ENCODE measurements around the gene TLR10.

Gene TLR10

GRCh38 chr4:38730830-38731646 lies 51.8 kb downstream of the TLR10 start:
- Histone ChIP-seq H3K9me3 (ENCODE audit: insufficient read depth, low read depth, low read length) (peaks cover 15% of the 10 kb centered on the region), H3K23ac (ENCODE audit: low read length) (no peak overlapping the region), H2AFZ (ENCODE audit: insufficient read depth, low read length, poor library complexity) (no peak overlapping the region), H3K14ac (ENCODE audit: low read length) (no peak overlapping the region), H3K79me2 (ENCODE audit: control insufficient read depth, insufficient read depth, low read length, poor library complexity) (no peaks in the 10 kb centered on the region), H3K18ac (ENCODE audit: low read length) (no peak overlapping the region), H3K36me3 (ENCODE audit: control insufficient read depth in 1 of 2, insufficient read depth in 2 of 2, low read length in 2 of 2) (no peaks in the 10 kb centered on the region), H3K4me2 (ENCODE audit: low read length) (no peak overlapping the region), H2BK120ac (ENCODE audit: insufficient read depth, low read length, poor library complexity) (no peak overlapping the region), H3K79me1 (ENCODE audit: low read length) (no peaks in the 10 kb centered on the region), H4K12ac (ENCODE audit: low read depth, low read length) (no peak overlapping the region), H3K4me3 (ENCODE audit: low read depth, low read length) (no peak overlapping the region), H2BK12ac (ENCODE audit: low read length) (no peak overlapping the region), H4K8ac (ENCODE audit: low read depth, low read length) (no peak overlapping the region), H3K4me1 (ENCODE audit: control insufficient read depth in 1 of 2, insufficient read depth in 2 of 2, low read length in 2 of 2) (no peaks in the 10 kb centered on the region), H2BK5ac (ENCODE audit: low read depth, low read length, poor library complexity) (no peak overlapping the region), H3K9ac (ENCODE audit: low read length) (no peak overlapping the region), H3K27me3 (ENCODE audit: insufficient read depth, low read length) (no peaks in the 10 kb centered on the region), H3K4ac (ENCODE audit: low read depth, low read length) (no peak overlapping the region), H2AK5ac (ENCODE audit: low read length) (no peak overlapping the region), H4K91ac (ENCODE audit: low read depth, low read length) (no peak overlapping the region), H3K27ac (ENCODE audit: low read depth, low read length) (no peak overlapping the region)
- DNase-seq: peak; percentile 54 to 82
- WGBS (ENCODE audit: extremely low coverage, insufficient coverage, insufficient read length): no CpG with 5 or more reads among the region's 23 CpGs

DNA sequence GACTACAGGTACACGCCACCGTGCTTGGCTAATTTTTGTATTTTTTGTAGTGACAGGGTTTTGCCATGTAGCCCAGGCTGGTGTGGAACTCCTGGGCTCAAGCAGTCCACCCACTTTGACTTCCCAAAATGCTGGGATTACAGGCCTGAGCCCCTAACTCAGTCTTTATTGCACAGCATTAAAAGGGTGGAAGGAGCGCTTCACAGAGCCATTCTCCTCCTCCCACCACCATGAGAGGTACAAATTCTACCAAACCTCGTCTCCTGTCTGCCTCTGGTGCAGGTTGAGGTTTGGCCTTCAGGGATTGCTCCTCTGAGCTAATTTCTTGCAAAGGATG lies 52.3 kb downstream of the TLR10 start:
- peaks cover 15% of the 10 kb centered on the region for H3K9me3 ChIP-seq (ENCODE audit: insufficient read depth, low read depth, low read length)
- WGBS (ENCODE audit: extremely low coverage, insufficient coverage, insufficient read length): no CpG with 5 or more reads among the region's 4 CpGs
- no peak overlapping the region for H3K14ac ChIP-seq (ENCODE audit: low read length)
- no peak overlapping the region for H3K18ac ChIP-seq (ENCODE audit: low read length)
- H3K4ac ChIP-seq (ENCODE audit: low read depth, low read length): no peak overlapping the region
- H3K27me3 ChIP-seq (ENCODE audit: insufficient read depth, low read length): no peaks in the 10 kb centered on the region
- H3K79me2 ChIP-seq (ENCODE audit: control insufficient read depth, insufficient read depth, low read length, poor library complexity): no peaks in the 10 kb centered on the region
- no peak overlapping the region for H3K27ac ChIP-seq (ENCODE audit: low read depth, low read length)
- H2BK5ac ChIP-seq (ENCODE audit: low read depth, low read length, poor library complexity): no peak overlapping the region
- no peak overlapping the region for H2AFZ ChIP-seq (ENCODE audit: insufficient read depth, low read length, poor library complexity)
- H4K8ac ChIP-seq (ENCODE audit: low read depth, low read length): no peak overlapping the region
- no peak overlapping the region for H3K4me3 ChIP-seq (ENCODE audit: low read depth, low read length)
- H3K9ac ChIP-seq (ENCODE audit: low read length): no peak overlapping the region
- H3K4me2 ChIP-seq (ENCODE audit: low read length): no peak overlapping the region
- H4K12ac ChIP-seq (ENCODE audit: low read depth, low read length): no peak overlapping the region
- no peak overlapping the region for H2BK12ac ChIP-seq (ENCODE audit: low read length)
- no peaks in the 10 kb centered on the region for H3K36me3 ChIP-seq (ENCODE audit: control insufficient read depth in 1 of 2, insufficient read depth in 2 of 2, low read length in 2 of 2)
- H3K4me1 ChIP-seq (ENCODE audit: control insufficient read depth in 1 of 2, insufficient read depth in 2 of 2, low read length in 2 of 2): no peaks in the 10 kb centered on the region
- H3K23ac ChIP-seq (ENCODE audit: low read length): no peak overlapping the region
- H3K79me1 ChIP-seq (ENCODE audit: low read length): no peaks in the 10 kb centered on the region
- no peak overlapping the region for H2BK120ac ChIP-seq (ENCODE audit: insufficient read depth, low read length, poor library complexity)
- no peak for DNase-seq
- H2AK5ac ChIP-seq (ENCODE audit: low read length): no peak overlapping the region
- H4K91ac ChIP-seq (ENCODE audit: low read depth, low read length): no peak overlapping the region

GRCh38 chr4:38728631-38729141 lies 54.1 kb downstream of the TLR10 start:
- Histone ChIP-seq H4K12ac (ENCODE audit: low read depth, low read length) (no peak overlapping the region), H3K9ac (ENCODE audit: low read length) (no peak overlapping the region), H3K9me3 (ENCODE audit: insufficient read depth, low read depth, low read length) (peaks cover 10% of the 10 kb centered on the region), H2BK120ac (ENCODE audit: insufficient read depth, low read length, poor library complexity) (no peak overlapping the region), H3K36me3 (ENCODE audit: control insufficient read depth in 1 of 2, insufficient read depth in 2 of 2, low read length in 2 of 2) (no peaks in the 10 kb centered on the region), H2AFZ (ENCODE audit: insufficient read depth, low read length, poor library complexity) (no peak overlapping the region), H3K4ac (ENCODE audit: low read depth, low read length) (no peak overlapping the region), H3K4me2 (ENCODE audit: low read length) (no peak overlapping the region), H3K79me2 (ENCODE audit: control insufficient read depth, insufficient read depth, low read length, poor library complexity) (no peaks in the 10 kb centered on the region), H3K4me1 (ENCODE audit: control insufficient read depth in 1 of 2, insufficient read depth in 2 of 2, low read length in 2 of 2) (peaks cover 5 to 7% of the 10 kb centered on the region in 2 experiments), H3K27me3 (ENCODE audit: insufficient read depth, low read length) (no peaks in the 10 kb centered on the region), H2BK12ac (ENCODE audit: low read length) (no peak overlapping the region), H3K18ac (ENCODE audit: low read length) (no peak overlapping the region), H3K79me1 (ENCODE audit: low read length) (peaks cover 2% of the 10 kb centered on the region), H2AK5ac (ENCODE audit: low read length) (no peak overlapping the region), H4K8ac (ENCODE audit: low read depth, low read length) (no peak overlapping the region), H3K4me3 (ENCODE audit: low read depth, low read length) (no peak overlapping the region), H3K14ac (ENCODE audit: low read length) (no peak overlapping the region), H4K91ac (ENCODE audit: low read depth, low read length) (no peak overlapping the region), H3K23ac (ENCODE audit: low read length) (no peak overlapping the region), H3K27ac (ENCODE audit: low read depth, low read length) (no peak overlapping the region), H2BK5ac (ENCODE audit: low read depth, low read length, poor library complexity) (no peak overlapping the region)
- WGBS (ENCODE audit: extremely low coverage, insufficient coverage, insufficient read length): no CpG with 5 or more reads among the region's 4 CpGs
- no peak for DNase-seq

DNA sequence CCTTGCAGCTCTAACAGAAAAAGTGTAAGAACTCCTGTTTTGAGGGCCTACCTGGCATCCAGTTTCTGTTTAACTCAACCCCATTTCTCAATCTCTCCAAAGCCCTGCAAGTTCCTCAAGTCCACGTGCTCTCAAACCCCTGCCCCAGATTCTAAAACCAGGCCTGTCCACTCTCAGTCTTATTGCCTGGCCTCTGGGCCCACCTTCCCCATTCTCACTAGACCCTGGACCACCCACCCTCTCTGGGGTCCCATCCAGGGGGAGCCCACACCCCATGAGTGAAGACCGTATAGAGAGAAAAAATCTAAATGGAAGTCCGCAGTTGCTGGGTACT lies 58.3 kb downstream of the TLR10 start:
- no peak overlapping the region for H2BK5ac ChIP-seq (ENCODE audit: low read depth, low read length, poor library complexity)
- H3K79me1 ChIP-seq (ENCODE audit: low read length): peaks cover 2% of the 10 kb centered on the region
- H3K27me3 ChIP-seq (ENCODE audit: insufficient read depth, low read length): no peaks in the 10 kb centered on the region
- no peak overlapping the region for H2AFZ ChIP-seq (ENCODE audit: insufficient read depth, low read length, poor library complexity)
- no peak overlapping the region for H3K27ac ChIP-seq (ENCODE audit: low read depth, low read length)
- H2BK12ac ChIP-seq (ENCODE audit: low read length): no peak overlapping the region
- no peak overlapping the region for H4K8ac ChIP-seq (ENCODE audit: low read depth, low read length)
- H3K4me1 ChIP-seq (ENCODE audit: control insufficient read depth in 1 of 2, insufficient read depth in 2 of 2, low read length in 2 of 2): peaks cover 5 to 10% of the 10 kb centered on the region in 2 experiments
- no peak overlapping the region for H2BK120ac ChIP-seq (ENCODE audit: insufficient read depth, low read length, poor library complexity)
- H4K91ac ChIP-seq (ENCODE audit: low read depth, low read length): no peak overlapping the region
- no peak overlapping the region for H2AK5ac ChIP-seq (ENCODE audit: low read length)
- H4K12ac ChIP-seq (ENCODE audit: low read depth, low read length): no peak overlapping the region
- H3K9ac ChIP-seq (ENCODE audit: low read length): no peak overlapping the region
- no peak for DNase-seq
- H3K23ac ChIP-seq (ENCODE audit: low read length): no peak overlapping the region
- no peak overlapping the region for H3K14ac ChIP-seq (ENCODE audit: low read length)
- H3K18ac ChIP-seq (ENCODE audit: low read length): no peak overlapping the region
- peak overlapping the region; percentile 21 for H3K4me2 ChIP-seq (ENCODE audit: low read length)
- H3K4ac ChIP-seq (ENCODE audit: low read depth, low read length): no peak overlapping the region
- no CpG with 5 or more reads among the region's 3 CpGs for WGBS (ENCODE audit: extremely low coverage, insufficient coverage, insufficient read length)
- no peaks in the 10 kb centered on the region for H3K79me2 ChIP-seq (ENCODE audit: control insufficient read depth, insufficient read depth, low read length, poor library complexity)
- peaks cover 2% of the 10 kb centered on the region for H3K9me3 ChIP-seq (ENCODE audit: insufficient read depth, low read depth, low read length)
- H3K36me3 ChIP-seq (ENCODE audit: control insufficient read depth in 1 of 2, insufficient read depth in 2 of 2, low read length in 2 of 2): no peaks in the 10 kb centered on the region
- no peak overlapping the region for H3K4me3 ChIP-seq (ENCODE audit: low read depth, low read length)
